HS-5 (cell line): Measurements from ENCODE around the gene PIK3AP1.

Experiments
- DNase-seq: peaks from one replicate; pipeline ENCODE4 v3.0.0-alpha.2; 2012; ENCODE audit warnings: low read depth

PIK3AP1 gene

DNA sequence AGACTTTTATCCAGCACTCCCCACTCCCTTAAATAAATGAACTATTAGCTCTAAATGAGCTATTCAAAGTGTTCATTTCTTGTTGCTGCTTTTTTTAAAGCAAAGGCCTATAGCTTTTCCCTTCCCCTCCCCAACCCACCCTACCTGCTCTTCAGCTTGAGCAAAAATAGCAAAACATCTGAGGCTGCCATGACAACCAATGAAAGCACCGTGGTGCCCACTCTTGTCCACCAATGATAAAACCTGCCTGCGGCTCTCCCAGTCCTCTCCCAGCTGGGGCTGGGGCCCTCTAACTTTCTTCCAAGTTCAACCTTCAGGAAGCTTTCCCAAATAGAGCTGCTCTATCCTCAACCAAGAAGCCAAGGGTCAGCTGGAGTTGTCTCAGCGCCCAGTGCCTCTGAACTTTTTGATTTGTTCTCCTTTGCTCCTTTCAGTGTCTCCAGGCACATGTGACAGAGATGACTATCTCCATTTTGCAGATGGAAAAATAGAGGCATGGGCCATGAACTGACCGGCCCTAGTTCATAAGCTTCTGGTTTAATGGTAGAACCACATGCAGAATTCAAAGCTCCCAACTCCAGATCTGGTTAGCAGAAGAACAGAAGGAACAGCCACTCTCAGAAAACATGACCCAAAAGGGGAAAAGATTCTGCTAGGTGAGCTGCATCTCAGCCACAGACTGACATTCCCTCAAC, 47.7 kb downstream of the PIK3AP1 start:
- no peak for DNase-seq

DNA sequence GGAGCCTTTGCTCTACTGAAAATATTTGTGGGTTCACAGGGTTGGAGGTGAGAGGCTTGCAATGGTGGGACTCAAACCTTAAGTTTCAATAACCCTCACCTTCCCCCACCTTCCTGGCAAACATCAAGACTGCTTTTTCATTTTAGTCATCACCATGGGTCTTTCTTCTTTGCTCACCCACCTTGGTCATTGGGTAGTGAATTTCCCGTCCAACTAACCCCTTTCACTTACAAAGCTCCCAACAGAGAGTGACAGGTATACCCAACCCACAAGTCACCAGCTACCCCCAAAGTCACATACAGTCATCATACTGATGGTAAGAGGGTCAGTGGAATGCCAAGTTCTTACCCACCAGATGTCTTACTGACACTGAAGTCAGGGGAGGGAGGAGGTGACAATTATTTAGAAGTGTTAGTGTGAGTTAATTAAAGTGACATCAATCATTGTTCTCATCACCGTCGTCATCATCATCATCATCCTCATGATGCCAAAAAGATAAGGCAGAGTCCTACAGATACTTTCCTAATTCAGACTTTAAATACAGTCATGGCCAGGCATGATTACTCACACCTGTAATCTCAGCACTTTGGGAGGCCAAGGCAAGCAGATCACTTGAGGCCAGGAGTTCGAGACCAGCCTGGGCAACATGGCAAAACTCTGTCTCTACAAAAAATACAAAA, 49.0 kb downstream of the PIK3AP1 start:
- no peak for DNase-seq

DNA sequence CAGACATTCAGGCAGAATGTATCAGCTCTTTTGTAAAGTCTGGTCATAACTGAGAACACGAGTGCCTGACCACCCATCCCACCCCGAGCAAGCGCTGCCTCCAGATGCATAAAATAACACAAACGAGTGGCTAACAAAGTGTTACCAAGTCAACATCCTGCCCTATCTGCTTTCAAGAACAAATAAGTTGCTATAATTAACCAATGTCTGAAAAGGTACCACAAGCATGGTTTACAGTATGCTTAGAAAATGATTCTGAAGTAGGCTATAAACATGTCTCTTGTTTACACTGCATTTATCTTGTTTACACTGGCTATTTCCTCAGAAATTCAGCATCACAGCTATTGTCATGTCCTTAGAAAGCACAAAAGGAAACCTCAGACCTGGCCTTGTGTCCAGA, 49.5 kb downstream of the PIK3AP1 start:
- no peak for DNase-seq

DNA sequence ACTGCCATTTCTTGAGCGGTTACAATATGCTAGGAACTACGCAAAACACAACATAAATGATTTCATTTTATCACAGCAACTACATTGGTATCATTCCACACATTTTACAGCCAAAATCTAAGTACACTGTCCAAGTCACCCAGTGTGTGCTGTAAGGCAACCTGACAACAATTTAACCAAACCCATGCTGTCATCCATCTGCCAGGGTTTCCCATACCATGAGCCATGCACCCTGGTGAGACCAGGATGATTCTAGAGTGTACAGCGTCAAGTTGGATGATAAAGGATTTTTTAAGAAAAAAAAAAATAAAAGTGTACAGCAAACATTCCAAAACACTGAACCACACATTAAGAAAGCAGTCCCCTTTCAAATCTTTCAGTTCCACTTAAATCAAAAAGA, 52.9 kb downstream of the PIK3AP1 start:
- no peak for DNase-seq

DNA sequence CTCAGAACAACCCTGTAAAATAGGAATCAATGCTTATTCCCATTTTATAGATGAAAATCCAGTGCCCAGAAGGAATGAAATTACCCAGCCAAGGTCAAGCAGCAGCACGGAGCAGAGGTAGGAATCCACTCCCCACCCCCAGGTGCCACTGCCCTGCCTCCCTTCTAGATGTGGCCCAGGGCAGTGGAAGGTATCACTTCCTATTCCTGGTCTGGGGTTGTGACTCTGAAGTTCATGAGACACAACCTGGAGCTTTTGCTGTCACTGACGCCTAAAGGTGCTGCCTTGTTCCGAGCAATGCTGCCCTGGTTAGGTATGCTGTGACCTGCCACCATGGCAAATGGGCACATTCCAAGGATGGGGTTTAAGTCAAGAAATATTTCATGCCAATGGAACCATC, 53.6 kb downstream of the PIK3AP1 start:
- no peak for DNase-seq

DNA sequence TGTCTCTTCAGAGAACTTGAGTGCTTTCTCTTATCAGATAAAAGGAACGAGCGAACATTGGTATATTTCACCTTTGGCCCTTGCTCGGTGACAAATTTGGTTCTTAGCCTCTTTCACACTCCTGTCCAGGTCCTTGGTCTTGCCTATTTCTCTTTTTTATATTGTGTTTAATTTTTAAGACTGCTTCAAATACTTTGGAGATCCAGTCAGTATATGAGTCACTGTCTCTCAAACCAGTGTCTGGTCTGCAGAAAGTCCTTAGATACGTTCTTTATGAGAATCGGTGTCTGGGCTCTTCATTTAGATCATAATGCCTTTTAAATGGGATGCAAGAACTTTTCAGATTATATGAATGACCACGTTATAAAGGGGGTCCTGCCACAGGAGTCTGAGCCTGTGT, 55.0 kb downstream of the PIK3AP1 start:
- DNase-seq = peak; percentile 30

DNA sequence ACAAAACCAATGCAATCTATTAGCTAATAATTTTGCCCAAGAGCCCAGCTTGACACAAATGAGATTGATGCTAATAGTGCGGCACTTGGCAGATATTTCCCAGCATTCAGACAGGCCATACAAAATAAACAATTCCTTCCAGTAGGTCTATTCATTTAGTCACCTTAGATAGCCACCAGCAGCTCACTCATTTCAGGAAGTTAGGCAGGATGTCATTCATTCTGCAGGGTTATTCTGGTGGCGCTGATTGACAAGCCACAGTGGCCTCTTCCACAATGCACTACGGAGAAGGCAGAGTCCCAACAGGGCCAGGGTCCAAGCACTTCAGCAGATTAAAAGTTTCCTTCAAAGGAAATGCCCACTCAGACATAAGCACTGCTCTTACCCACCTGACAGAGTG, 55.8 kb downstream of the PIK3AP1 start:
- DNase-seq = no peak

DNA sequence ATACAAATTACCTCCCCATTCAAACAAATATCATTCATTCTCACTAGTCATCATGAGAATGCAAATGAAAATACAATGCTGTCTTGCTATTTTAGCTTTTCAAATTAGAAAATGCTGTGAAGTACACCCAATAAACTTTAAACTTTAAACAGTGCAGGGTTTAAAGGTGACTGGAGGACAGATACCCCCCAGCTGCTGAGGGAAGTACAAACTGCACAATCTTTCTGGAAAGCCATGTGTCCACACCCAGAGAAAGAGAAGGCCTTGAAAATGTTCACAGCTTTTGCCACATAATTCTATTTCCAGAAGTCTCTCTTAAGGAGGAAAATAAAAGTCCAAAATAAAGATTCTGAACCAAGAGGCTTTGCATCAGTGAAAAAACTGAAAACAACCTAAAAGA, 56.5 kb downstream of the PIK3AP1 start:
- no peak for DNase-seq

DNA sequence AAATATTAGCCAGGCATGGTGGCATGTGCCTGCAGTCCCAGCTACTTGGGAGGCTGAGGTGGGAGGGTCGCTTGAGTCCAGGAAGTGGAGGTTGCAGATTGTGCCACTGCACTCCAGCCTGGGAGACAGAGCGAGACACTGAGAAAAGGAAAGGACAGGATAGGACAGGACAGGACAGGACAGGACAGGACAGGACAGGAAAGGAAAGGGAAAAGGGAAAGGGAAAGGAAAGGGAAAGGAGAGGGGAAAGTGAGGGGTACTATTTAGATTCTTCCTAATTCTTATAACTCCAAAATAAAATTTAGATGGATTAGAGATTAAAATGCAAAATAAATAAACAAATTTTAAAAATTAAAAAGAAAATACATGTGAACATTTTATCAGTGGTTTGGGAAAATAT, 58.7 kb downstream of the PIK3AP1 start:
- no peak for DNase-seq

DNA sequence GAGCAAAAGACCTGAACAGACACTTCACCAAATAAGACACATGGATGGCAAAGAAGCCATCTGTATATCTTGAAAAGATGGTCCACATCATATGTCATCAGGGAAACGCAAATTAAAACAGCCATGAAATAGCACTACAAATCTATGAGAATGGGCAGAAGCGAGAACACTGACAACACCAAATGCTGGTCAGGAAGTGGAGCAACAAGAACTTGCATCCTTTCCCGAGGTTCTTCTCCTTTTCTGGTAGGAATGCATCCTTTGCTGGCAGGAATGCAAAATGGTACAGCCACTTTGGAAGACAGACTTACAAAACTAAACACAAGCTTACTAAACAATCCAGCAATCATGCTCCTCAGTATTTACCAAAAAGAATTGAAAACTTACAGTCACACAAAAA, 60.0 kb downstream of the PIK3AP1 start:
- no peak for DNase-seq

DNA sequence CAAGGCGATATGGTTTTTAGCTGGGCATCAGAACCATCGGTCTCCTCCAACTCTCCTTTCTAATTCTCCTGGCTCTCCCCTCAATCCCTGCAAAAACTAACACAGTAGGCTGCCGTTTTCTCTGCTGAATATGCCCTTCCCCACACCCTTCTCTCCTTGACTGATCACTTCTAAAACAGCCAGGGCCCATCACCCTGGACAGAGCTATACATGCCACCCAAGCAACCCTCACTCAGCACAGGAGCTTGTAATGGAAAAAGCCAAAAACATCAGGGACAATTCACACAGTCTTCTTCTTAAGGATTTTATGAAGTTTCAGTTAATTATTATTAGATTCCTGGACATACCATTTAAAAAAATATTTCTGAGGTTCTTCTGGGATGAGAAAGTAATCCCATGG, 61.5 kb downstream of the PIK3AP1 start:
- DNase-seq = no peak

DNA sequence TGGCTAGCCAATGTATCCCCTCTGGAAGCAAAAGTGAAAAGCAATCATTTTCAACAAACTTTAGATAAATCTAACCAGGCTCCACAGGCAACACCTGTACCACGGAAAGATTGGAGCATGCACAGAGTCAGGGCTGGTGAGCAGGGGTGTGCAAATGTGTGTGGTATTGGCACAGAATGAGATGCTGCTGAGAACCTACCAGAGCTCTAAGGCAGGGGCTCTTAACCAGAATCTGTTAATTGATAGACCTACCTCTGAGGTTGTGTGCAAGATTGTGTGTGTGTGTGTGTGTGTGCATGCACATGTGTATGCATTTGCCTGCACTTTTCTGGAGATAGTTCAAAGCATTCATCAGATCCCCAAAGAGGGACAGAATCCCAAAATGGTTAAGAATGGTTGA, 62.9 kb downstream of the PIK3AP1 start:
- no peak for DNase-seq

DNA sequence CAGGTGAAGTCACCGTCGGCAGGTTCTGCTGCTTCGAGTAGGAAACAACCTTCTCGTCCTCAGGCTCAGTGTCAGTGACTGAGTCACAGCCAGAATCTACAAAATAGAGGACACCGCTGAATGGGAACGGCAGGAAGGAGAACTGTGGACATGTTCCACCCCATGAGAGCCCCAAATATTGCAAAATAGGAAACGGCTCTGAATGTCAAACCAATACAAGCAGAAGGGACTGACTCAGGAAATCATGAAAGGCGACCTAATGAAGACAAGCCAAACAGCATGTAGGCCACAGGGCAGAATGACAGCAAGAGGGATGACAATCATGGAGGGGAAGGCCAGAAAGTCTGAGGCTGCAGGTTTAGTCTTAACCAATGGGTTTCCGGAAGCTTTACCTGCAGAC, 63.5 kb downstream of the PIK3AP1 start:
- DNase-seq = no peak

DNA sequence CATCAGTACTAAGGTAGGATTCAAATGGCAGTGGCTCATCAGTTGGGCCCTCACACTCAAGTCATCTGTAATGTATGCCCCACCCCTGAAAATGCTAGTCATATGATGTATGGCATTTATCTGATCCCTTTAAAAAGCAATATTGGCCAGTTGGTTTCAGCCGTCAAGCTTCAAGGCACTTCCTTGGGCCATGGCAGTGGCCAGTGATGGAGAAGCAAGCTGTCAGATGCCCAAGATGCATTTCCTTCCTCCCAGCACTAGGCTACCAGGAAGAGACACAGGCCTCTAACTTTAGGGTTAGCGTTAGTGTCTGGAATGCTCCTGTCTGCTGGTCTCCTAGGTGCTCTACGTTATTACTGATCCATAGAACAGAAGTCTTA, 64.1 kb downstream of the PIK3AP1 start:
- DNase-seq = no peak

DNA sequence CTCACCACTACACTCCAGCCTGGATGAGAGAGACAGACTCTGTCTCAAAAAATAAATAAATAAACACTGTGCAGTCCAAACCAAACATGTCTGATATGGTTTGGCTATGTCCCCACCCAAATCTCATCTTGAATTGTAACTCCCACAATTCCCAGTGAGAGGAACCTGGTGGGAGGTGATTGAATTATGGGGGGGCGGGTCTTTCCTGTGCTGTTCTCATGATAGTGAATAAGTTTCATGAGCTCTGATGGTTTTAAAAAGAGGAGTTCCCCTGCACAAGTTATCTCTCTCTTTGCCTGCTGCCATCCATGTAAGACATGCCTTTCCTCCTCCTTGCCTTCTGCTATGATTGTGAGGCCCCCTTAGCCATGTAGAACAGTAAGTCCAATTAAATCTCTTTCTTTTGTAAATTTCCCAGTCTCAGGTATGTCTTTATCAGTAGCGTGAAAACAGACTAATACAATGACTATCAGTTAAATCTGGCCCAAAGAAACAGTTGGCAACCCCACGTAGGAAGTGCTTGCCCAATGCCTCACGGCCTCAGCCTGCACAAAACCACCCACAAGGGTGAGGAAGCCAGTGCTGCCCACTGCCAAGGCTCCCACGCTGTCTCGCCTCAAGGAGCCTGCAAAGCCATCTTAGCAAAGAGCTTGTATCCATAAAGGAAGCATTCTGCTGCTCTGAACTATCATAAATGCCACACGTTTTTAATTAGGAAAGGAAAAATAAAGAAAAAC, 64.7 kb downstream of the PIK3AP1 start:
- DNase-seq = no peak

DNA sequence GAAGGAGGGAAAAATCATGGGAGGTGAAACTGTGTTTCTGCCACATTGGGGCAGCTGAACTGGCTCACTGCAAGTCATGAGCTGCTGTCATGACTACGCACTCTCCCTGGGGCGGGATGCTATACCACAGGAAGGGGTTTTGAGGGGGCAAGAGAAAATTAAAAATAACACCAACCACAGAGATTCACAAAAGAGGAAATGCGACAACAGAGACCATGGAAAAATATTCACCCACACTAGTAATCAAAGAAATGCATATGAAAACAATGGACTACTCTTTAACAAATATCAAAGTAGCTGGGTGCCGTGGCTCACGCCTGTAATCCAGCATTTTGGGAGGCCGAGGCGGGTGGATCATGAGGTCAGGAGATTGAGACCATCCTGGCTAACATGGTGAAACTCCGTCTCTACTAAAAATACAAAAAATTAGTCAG, 68.3 kb downstream of the PIK3AP1 start:
- no peak for DNase-seq

DNA sequence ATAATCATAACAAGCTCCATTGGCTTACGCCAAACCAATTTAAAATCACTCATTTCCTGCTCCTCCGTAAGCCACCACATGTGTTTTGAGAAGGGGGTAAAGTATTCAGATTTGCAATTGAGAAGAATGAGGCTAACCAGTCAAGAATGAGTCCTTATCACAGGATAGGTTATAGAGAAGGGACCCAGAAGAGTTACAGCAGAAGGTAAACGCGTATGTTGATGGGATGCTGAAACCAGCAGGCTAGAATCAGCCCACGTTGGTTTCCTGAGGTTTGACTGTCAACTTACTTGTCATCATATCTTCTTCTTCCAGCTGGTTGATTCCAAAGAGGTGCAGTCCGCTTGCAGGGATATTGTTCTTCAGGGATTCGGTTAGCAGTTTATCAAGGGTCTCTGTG, 69.4 kb downstream of the PIK3AP1 start:
- no peak for DNase-seq

DNA sequence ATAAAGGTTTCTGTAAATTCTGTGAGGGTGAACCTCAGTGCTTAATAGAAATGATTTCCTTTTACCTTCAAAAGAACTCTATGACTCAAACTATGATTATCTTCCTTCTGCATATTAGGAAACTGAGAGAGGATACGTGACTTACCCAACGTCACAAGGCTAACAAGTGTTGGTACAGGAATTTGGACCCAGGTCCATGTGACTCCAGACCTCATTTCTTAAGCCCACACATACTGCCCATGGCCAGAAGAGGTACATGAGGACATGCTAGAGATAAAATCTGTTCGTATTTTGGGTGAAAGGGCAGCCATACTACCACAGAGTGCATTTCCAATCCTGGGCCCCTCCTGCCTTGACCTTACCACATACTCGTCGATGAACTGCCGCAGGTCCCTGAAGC, 72.0 kb downstream of the PIK3AP1 start:
- DNase-seq = no peak

DNA sequence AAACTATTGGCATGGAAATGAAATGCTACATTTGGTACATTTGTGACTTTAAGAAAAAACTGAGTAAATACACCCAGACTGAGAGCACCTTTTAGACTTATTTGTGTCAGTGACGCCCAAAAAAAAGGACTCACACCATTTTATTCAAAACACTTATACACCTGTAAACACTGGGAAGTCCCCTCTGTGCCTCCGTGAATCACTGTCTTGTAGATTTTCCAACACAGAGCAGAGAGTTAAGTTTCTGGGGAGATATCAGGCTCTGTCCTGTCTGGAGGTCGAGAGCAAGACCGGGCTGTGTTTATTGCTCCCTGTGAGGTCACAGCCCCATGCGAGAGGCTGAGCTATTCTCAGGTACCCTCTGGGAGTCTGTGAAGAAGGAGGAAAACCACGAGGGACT, 72.8 kb downstream of the PIK3AP1 start:
- DNase-seq = no peak

DNA sequence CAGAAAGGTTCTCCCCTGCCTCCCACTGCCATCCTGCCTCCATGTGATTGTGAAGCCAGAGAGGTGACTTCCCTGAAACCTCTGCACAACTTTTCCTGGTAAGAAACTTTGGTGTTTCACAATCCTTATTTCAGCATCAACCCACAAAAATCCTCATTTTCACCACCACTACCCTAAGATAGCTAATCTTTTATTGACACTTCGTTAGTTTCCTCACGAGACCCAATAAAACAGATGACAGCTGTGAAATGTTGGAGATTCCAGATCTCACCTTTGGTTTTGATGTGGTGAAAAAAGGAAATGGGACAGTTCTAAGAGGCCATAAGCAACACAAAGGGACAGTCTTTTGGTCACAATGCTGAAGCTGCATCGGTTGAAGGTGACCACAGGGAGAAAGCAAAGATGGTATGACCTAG, 73.6 kb downstream of the PIK3AP1 start:
- DNase-seq = no peak

DNA sequence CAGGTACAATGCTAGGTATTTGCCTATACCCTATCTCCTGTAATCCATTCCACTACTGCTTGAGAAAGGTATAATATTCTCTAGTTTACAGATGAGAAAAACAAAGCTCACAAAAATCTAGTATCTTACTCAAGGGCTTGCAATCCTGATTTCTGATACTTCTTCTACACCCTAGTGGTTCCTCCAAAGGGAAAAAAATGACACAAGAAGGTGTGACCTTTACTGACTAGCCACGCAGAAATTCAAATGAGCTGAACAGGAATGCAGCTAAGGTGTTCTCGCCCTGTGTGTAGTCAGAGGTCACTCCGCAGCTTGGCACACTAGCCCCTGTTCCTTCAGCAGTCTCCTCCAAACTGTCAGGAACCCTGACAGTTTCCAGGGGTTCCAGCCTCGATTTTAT, 74.0 kb downstream of the PIK3AP1 start:
- DNase-seq = no peak

DNA sequence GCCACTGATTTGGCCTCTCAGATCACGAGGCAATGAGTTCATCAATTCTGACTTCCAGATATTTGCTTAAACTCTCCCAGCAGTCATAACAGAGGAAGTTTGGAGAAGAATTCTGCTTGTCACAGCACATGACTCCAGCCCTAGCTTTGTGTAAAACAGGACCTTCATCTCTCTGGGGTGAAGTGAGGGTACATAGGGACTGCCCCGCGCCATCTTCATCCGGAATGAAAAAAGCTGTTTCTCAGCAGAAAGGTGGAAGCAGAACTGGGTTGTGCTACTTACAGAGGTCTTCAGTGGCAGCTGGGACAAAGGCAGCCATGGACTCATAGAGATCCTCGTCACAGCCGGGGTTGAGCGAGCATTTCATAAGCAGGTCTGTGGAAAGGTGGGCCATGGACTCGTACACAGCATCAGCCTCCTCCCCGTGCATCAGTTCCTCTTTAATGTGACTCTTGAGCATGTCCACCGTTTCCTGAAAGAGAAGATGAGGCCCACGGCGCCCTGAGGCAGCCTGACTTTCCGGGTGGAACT, 75.1 kb downstream of the PIK3AP1 start:
- no peak for DNase-seq

DNA sequence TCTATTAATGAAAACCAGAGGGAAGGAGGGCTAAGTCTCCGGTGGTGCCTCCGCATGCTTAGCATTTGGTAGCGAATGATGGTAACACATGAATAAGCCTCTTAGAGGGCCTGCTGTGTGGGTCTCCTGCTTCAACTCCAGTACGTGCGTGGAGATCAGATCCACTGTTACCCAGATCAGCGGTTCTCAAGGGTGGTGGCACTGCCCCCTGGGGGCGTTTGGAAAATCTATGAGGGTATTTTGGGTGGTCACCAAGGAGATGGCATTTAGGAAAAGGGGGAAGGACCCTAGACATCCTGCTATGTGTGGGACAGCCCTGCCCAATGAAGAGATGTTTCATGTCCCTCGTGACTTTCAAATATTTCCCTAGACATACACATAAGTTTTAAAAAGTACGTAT, 76.4 kb downstream of the PIK3AP1 start:
- no peak for DNase-seq
